Right cardiac atrium (tissue), 5 donors: ENCODE results near the gene UBE2N. TPM values are rescaled to one million over a fixed set of nuclear protein-coding genes. Genes with fewer than 3 reads are reported as not detected.
A peak's percentile ranks its signal among the peaks of the same experiment; 100 is the strongest.

Experiments used
- ATAC-seq, 2 donors: fragments of 200-7000 bp; cut with Tn5 transposase; one replicate each; pipeline versions ENCODE4 v1.8.0 to v1.9.1; 2020; ENCODE audit warnings: moderate library complexity in 2 of 2, mild to moderate bottlenecking in 1 of 2
- DNase-seq, 3 donors: peaks; one replicate each; pipeline ENCODE4 v3.0.0-alpha.2; 2020
- H3K27ac ChIP-seq: one replicate; pipeline ENCODE4 v1.5.1; 2013; ENCODE audit warnings: mild to moderate bottlenecking, low read length, control low read depth, moderate library complexity
- H3K27me3 ChIP-seq: one replicate; pipeline ENCODE4 v1.6.1; 2013; ENCODE audit not compliant: control insufficient read depth, insufficient read depth
- H3K4me1 ChIP-seq: one replicate; pipeline ENCODE4 v1.6.1; 2013; ENCODE audit warnings: low read length; ENCODE audit not compliant: control insufficient read depth, insufficient read depth
- H3K4me3 ChIP-seq: one replicate; pipeline ENCODE4 v1.5.1; 2013; ENCODE audit warnings: low read length, control low read depth
- H3K9me3 ChIP-seq: one replicate; pipeline ENCODE4 v1.6.1; 2013; ENCODE audit warnings: low read length; ENCODE audit not compliant: control insufficient read depth
- WGBS: extraction: QIAGEN DNeasy Blood & Tissue Kit; methylation state at CpG from one replicate; pipeline ENCODE4 v1.1.7; 2013; 5-methylcytosine and 5-hydroxymethylcytosine counted together
- intact Hi-C, 4 donors: fragments of 100-400 bp; cut with DNase I; formaldehyde crosslinking; loops; one replicate each; pipeline versions ENCODE4 v1.11.0 to v1.14.0; 2022 to 2023
- long read RNA-seq, 4 donors: library from polyadenylated mRNA; unstranded; transcript quantifications; one replicate each; pipeline ENCODE4 v2.0.0, GENCODE V29; 2020 to 2021
- polyA plus RNA-seq: library from polyadenylated mRNA; stranded (reverse); fragments of 200-250 nt; gene quantifications from one replicate; pipeline ENCODE4 v1.2.3, GENCODE V29; 2013
- total RNA-seq, 4 donors: library from RNA; stranded (reverse); fragmentation: NEBNext Ultra II Directional; extraction: Animal tissue kit (Norgen Biotek cat#: 25700); gene quantifications; one replicate each; pipeline ENCODE4 v1.2.1, GENCODE V29; 2021
- donor health status: healthy with polysubstance abuse.
- donor health status: DM: no; HTN: yes; CAD: no.
- donor health status: DM: no; HTN: no; CAD: no.
- donor health status: DM: no; HTN: yes; CAD: no; lungs with severe emphysema.
- donor health status: DM: yes; HTN: yes; CAD: no.

UBE2N gene
- 10 to 100 TPM; 80.7 to 95.2 (median 88.5) TPM for total RNA-seq
- 79.2 TPM for polyA plus RNA-seq
- long read RNA-seq, donor 1, full-length matches to known transcripts, result 86 of 89 reads
- long read RNA-seq, donor 1, partial matches to known transcripts, result 1 of 89 reads
- long read RNA-seq, donor 1, other reads (novel, unspliced or antisense), result 2 of 89 reads
- long read RNA-seq, donor 2, full-length matches to known transcripts, result 41 of 48 reads
- long read RNA-seq, donor 2, partial matches to known transcripts, result 5 of 48 reads
- long read RNA-seq, donor 2, other reads (novel, unspliced or antisense), result 2 of 48 reads
- long read RNA-seq, donor 3, full-length matches to known transcripts, result 158 of 183 reads
- long read RNA-seq, donor 3, partial matches to known transcripts, result 22 of 183 reads
- long read RNA-seq, donor 3, other reads (novel, unspliced or antisense), result 3 of 183 reads
- long read RNA-seq, donor 4, full-length matches to known transcripts, result 31 of 42 reads
- long read RNA-seq, donor 4, partial matches to known transcripts, result 6 of 42 reads
- long read RNA-seq, donor 4, other reads (novel, unspliced or antisense), result 5 of 42 reads

- DNase-seq (peak; percentile 97 to 99 (median 99)), ATAC-seq (peak; percentile 98 to 99)
- peak within 1 kb of the TSS; percentile 99 for H3K4me3 ChIP-seq
- H3K4me1 ChIP-seq, result peaks cover 6% of the 10 kb centered on the region
- intact Hi-C loops, result no loop called here
- peak within 1 kb of the TSS; percentile 96 for H3K27ac ChIP-seq
- no peaks in the 10 kb centered on the region for H3K27me3 ChIP-seq
- H3K9me3 ChIP-seq, result no peaks in the 10 kb centered on the region
- WGBS, result under 1% methylated on average over 105 of the region's 105 CpGs
Measured at GRCh38 chr12:93441617-93442410, at the start of gene UBE2N. Gene UBE2N (minus strand): TSS chr12:93441947. CDS start chr12:93441884, 63 bp downstream.

DNA sequence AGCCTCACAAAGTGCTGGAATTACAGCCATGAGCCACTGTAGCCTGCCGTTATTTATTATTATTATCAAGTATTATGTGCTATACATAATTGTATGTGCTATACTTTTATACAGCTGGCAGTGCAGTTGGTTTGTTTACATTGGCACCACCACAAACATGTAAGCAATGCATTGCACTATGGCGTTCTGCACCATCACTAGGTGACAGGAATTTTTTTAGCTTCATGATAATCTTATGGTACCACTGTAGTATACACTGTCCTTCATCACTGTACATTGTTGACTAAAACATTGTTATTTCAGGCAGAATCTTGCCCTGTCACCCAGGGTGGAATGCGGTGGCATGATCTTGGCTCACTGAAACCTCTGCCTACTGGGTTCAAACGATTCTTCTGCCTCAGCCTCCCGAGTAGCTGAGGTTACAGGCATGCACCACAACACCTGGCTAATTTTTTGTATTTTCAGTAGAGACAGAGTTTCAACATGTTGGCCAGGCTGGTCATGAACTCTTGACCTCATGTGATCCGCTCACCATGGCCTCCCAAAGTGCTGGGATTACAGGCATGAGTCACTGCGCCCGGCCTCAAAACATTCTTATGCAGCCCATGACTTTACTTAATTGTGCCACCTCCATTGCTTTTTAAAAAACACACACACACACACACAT is 42.7 kb upstream of the UBE2N start:
- ATAC-seq (no peak), DNase-seq (no peak)
- no peaks in the 10 kb centered on the region for H3K27me3 ChIP-seq
- H3K4me3 ChIP-seq, result no peak overlapping the region
- no peaks in the 10 kb centered on the region for H3K9me3 ChIP-seq
- intact Hi-C loops, result no loop called here
- H3K27ac ChIP-seq, result no peak overlapping the region
- H3K4me1 ChIP-seq, result no peaks in the 10 kb centered on the region
- WGBS, result 87% methylated on average over 8 of the region's 8 CpGs

DNA sequence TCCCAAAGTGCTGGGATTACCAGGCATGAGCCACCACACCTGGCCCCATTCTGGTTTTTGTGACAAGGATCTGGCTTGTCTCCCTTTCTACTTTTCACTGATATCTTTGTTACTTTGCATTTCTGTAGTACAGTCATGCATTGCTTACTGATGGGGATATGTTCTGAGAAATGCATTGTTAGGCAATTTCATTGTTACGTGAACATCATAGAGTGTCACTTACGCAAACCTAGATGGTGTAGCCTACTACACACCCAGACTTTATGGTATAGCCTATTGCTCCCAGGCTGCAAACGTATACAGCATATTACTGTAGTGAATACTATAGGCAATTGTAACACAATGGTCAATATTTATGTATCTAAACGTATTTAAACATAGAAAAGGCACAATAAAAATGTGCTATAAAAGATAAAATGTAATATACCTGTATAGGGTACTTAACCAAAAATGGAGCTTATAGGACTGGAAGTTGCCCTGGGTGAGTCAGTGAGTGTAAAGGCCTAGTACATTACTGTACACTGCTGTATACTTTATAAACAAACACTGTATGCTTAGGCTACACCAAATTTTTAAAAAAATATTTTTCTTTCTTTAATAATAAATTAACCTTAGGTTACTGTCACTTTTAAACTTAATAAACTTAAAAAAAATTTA is 41.5 kb upstream of the UBE2N start:
- no peaks in the 10 kb centered on the region for H3K27me3 ChIP-seq
- ATAC-seq, result no peak
- 91% methylated on average over 4 of the region's 4 CpGs for WGBS
- no peaks in the 10 kb centered on the region for H3K9me3 ChIP-seq
- H3K27ac ChIP-seq, result no peak overlapping the region
- no peak overlapping the region for H3K4me3 ChIP-seq
- no peaks in the 10 kb centered on the region for H3K4me1 ChIP-seq
- DNase-seq, result no peak
- intact Hi-C loops, result no loop called here

DNA sequence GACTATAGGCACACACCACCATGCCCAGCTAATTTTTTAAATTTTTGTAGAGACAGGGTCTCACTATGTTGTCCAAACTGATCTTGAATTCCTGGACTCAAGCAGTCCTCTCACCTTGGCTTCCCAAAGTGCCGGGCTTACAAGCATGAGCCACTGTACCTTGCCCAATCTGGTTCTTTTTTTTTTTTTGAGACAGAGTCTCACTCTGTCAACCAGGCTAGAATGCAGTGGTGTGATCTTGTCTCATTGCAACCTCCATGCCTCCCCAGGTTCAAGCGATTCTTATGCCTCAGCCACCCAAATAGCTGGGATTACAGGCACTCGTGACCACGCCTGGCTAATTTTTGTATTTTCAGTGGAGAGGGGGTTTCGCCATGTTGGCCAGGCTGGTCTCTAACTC is 41.0 kb upstream of the UBE2N start:
- Histone ChIP-seq H3K27ac (no peak overlapping the region), H3K4me1 (no peaks in the 10 kb centered on the region), H3K27me3 (no peaks in the 10 kb centered on the region), H3K9me3 (no peaks in the 10 kb centered on the region), H3K4me3 (no peak overlapping the region)
- intact Hi-C loops, result no loop called here
- ATAC-seq (no peak), DNase-seq (no peak)
- 97% methylated on average over 5 of the region's 5 CpGs for WGBS

DNA sequence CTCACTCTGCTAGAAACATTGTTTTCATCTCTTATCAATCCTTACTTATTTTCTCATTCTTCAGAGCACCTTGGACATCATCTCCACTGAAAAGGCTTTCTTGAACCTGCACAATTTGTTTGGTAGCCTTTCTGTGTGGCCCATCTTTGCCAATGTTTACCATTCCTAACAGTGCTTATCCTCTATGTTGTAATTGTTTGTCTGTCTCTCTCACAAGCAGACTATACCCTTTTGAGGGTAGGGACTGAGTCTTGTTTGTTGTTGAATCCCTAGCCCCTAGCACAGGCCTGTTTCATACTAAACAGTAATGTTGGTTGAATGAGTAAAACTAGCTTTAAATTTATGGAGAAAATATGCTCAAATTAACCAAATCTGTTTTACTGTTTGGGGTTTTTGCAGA is 34.8 kb upstream of the UBE2N start:
- Histone ChIP-seq H3K9me3 (no peaks in the 10 kb centered on the region), H3K4me1 (no peaks in the 10 kb centered on the region), H3K4me3 (no peak overlapping the region), H3K27me3 (no peaks in the 10 kb centered on the region), H3K27ac (no peak overlapping the region)
- intact Hi-C loops, result no loop called here
- DNase-seq (no peak), ATAC-seq (no peak)

- intact Hi-C loops, result no loop called here
- no peak for DNase-seq
- no peaks in the 10 kb centered on the region for H3K27me3 ChIP-seq
- no peak overlapping the region for H3K27ac ChIP-seq
- H3K4me3 ChIP-seq, result no peak overlapping the region
- no peak for ATAC-seq
- H3K4me1 ChIP-seq, result no peaks in the 10 kb centered on the region
- no peaks in the 10 kb centered on the region for H3K9me3 ChIP-seq
Measured at GRCh38 chr12:93469386-93469785, 27.6 kb upstream of the UBE2N start.

- H3K4me3 ChIP-seq, result peak overlapping the region; percentile 56
- intact Hi-C loops, result no loop called here
- WGBS, result 4% methylated on average over 7 of the region's 7 CpGs
- H3K27ac ChIP-seq, result peak overlapping the region; percentile 95
- no peaks in the 10 kb centered on the region for H3K27me3 ChIP-seq
- H3K4me1 ChIP-seq, result no peaks in the 10 kb centered on the region
- no peaks in the 10 kb centered on the region for H3K9me3 ChIP-seq
- DNase-seq (no peak), ATAC-seq (no peak)
Measured at GRCh38 chr12:93468008-93468371, 26.2 kb upstream of the UBE2N start.

- peak within 1 kb of the TSS; percentile 95 for H3K27ac ChIP-seq
- peak; percentile 89 to 96 (median 96) for DNase-seq
- intact Hi-C loops, result no loop called here
- no peaks in the 10 kb centered on the region for H3K9me3 ChIP-seq
- WGBS, result under 1% methylated on average over 36 of the region's 36 CpGs
- H3K27me3 ChIP-seq, result no peaks in the 10 kb centered on the region
- peak; percentile 97 to 98 for ATAC-seq
- H3K4me3 ChIP-seq, result peak within 1 kb of the TSS; percentile 56
- no peaks in the 10 kb centered on the region for H3K4me1 ChIP-seq
Measured at GRCh38 chr12:93467351-93468007, 25.7 kb upstream of the UBE2N start, which contains the start of gene MRPL42. Gene MRPL42 (plus strand): TSS chr12:93467514. CDS start chr12:93469286, 1,772 bp downstream.

GRCh38 chr12:93466625-93467350 is 25.0 kb upstream of the UBE2N start:
- ATAC-seq (peak in 1 of 2 donors; percentile 43), DNase-seq (peak; percentile 18 to 53 (median 51))
- no peaks in the 10 kb centered on the region for H3K4me1 ChIP-seq
- H3K27ac ChIP-seq, result no peak overlapping the region
- 92% methylated on average over 9 of the region's 9 CpGs for WGBS
- intact Hi-C loops, result no loop called here
- H3K4me3 ChIP-seq, result no peak overlapping the region
- no peaks in the 10 kb centered on the region for H3K9me3 ChIP-seq
- no peaks in the 10 kb centered on the region for H3K27me3 ChIP-seq

- no peak overlapping the region for H3K27ac ChIP-seq
- 95% methylated on average over 5 of the region's 5 CpGs for WGBS
- H3K27me3 ChIP-seq, result no peaks in the 10 kb centered on the region
- H3K9me3 ChIP-seq, result no peaks in the 10 kb centered on the region
- H3K4me1 ChIP-seq, result no peaks in the 10 kb centered on the region
- H3K4me3 ChIP-seq, result no peak overlapping the region
- DNase-seq, result no peak
- intact Hi-C loops, result no loop called here
- no peak for ATAC-seq
Measured at GRCh38 chr12:93465841-93466240, 24.1 kb upstream of the UBE2N start.
